B cell (primary cell): ENCODE measurements around the gene LIN7B. TPM values are rescaled to one million over a fixed set of nuclear protein-coding genes. Genes with fewer than 3 reads are reported as not detected.

Experiments used
- ATAC-seq: fragments of 200-7000 bp; cut with Tn5 transposase; one replicate; pipeline ENCODE4 v1.10.0; 2021; ENCODE audit warnings: low read depth, mild to moderate bottlenecking, moderate number of reproducible peaks, moderate library complexity
- CTCF ChIA-PET: fragments of 350-600 bp; sonication (Branson Sonifier 250); formaldehyde crosslinking; loops from one replicate; lab custom pipeline; 2021; ENCODE audit warnings: antibody characterized with exemption, inconsistent platforms; lab: Charles Lee
- POLR2A ChIA-PET: fragments of 350-600 bp; sonication (Branson Sonifier 250); formaldehyde crosslinking; loops from one replicate; lab custom pipeline; 2021; ENCODE audit warnings: antibody characterized with exemption; lab: Charles Lee
- DNase-seq: peaks from one replicate; pipeline ENCODE4 v3.0.0; 2013
- H2AFZ ChIP-seq: 2 replicates; pipeline ENCODE4 v1.6.1; 2012; ENCODE audit warnings: mild to moderate bottlenecking, low read depth, low read length; ENCODE audit not compliant: insufficient read depth, poor library complexity, severe bottlenecking
- H3K27ac ChIP-seq, 2 donors: 1 replicate in 1 of 2; 2 replicates in 1 of 2; pipeline ENCODE4 v1.5.1; 2012 to 2013; ENCODE audit warnings: low read length in 2 of 2, mild to moderate bottlenecking in 2 of 2, moderate library complexity in 1 of 2
- H3K27me3 ChIP-seq, 4 experiments: fragments of 200-600 bp in 1 of 4; sonication (generic) in 1 of 4; replicated peaks in 1 of 4; 1 replicate in 2 of 4; 2 replicates in 2 of 4; pipeline versions ENCODE4 v1.6.1 to v1.7.0; 2013 to 2016; ENCODE audit warnings: low read length in 3 of 4, mild to moderate bottlenecking in 2 of 4, mixed read lengths in 1 of 4, moderate library complexity in 1 of 4; ENCODE audit not compliant: insufficient read depth in 4 of 4, control insufficient read depth in 3 of 4; ENCODE audit errors: control extremely low read depth in 1 of 4
- H3K36me3 ChIP-seq, 2 experiments: replicated peaks in 1 of 2; 1 replicate in 1 of 2; 2 replicates in 1 of 2; pipeline versions ENCODE4 v1.6.1 to v1.7.1; 2013; ENCODE audit warnings: low read length in 1 of 2; ENCODE audit not compliant: insufficient read depth in 2 of 2, control insufficient read depth in 1 of 2; ENCODE audit errors: control extremely low read depth in 1 of 2, extremely low read depth in 1 of 2
- H3K4me1 ChIP-seq, 2 donors: fragments of 200-600 bp in 1 of 2; sonication (generic) in 1 of 2; 1 replicate in 1 of 2; 2 replicates in 1 of 2; pipeline versions ENCODE4 v1.5.1 to v1.6.1; 2013 to 2017; ENCODE audit warnings: low read length in 2 of 2; ENCODE audit not compliant: control insufficient read depth in 2 of 2, insufficient read depth in 2 of 2
- H3K4me2 ChIP-seq: replicated peaks from 2 replicates; pipeline ENCODE3; 2012; ENCODE audit warnings: mild to moderate bottlenecking, low read depth, low read length; ENCODE audit not compliant: poor library complexity, severe bottlenecking
- H3K4me3 ChIP-seq, 5 experiments: fragments of 200-600 bp in 1 of 5; sonication (generic) in 1 of 5; 1 replicate in 3 of 5; 2 replicates in 2 of 5; pipeline versions ENCODE4 v1.5.1 to v1.7.0; 2011 to 2016; ENCODE audit warnings: low read length in 4 of 5, mild to moderate bottlenecking in 4 of 5, low read depth in 2 of 5, control low read depth in 1 of 5, moderate library complexity in 1 of 5; ENCODE audit not compliant: insufficient read depth in 1 of 5; ENCODE audit errors: control extremely low read depth in 1 of 5, extremely low read depth in 1 of 5
- H3K79me2 ChIP-seq: fragments of 200-600 bp; sonication (generic); one replicate; pipeline ENCODE4 v1.6.0; 2016; ENCODE audit warnings: low read length; ENCODE audit not compliant: control insufficient read depth, insufficient read depth
- H3K9ac ChIP-seq: fragments of 200-600 bp; sonication (generic); 2 replicates; pipeline ENCODE4 v1.6.1; 2017; ENCODE audit warnings: mild to moderate bottlenecking, low read length, moderate library complexity
- H3K9me3 ChIP-seq, 3 donors: one replicate each; pipeline versions ENCODE4 v1.6.1 to v1.7.1; 2013; ENCODE audit warnings: low read length in 2 of 3; ENCODE audit not compliant: control insufficient read depth in 2 of 3, insufficient read depth in 1 of 3; ENCODE audit errors: control extremely low read depth in 1 of 3
- H4K20me1 ChIP-seq: 2 replicates; pipeline ENCODE4 v1.6.0; 2012; ENCODE audit warnings: mild to moderate bottlenecking, low read length; ENCODE audit not compliant: insufficient read depth, control insufficient read depth, poor library complexity, severe bottlenecking
- H3K27ac Mint-ChIP-seq: one replicate; pipeline ENCODE4 v1.8.0; 2021; ENCODE audit warnings: mixed read lengths
- H3K27me3 Mint-ChIP-seq: one replicate; pipeline ENCODE4 v1.8.0; 2021; ENCODE audit warnings: mixed read lengths
- H3K4me1 Mint-ChIP-seq: one replicate; pipeline ENCODE4 v1.8.0; 2021; ENCODE audit warnings: mixed read lengths
- H3K4me3 Mint-ChIP-seq: one replicate; pipeline ENCODE4 v1.8.0; 2021; ENCODE audit warnings: mixed read lengths
- H3K9me3 Mint-ChIP-seq: one replicate; pipeline ENCODE4 v1.8.0; 2022; ENCODE audit warnings: mixed read lengths; ENCODE audit not compliant: insufficient read depth
- EZH2 ChIP-seq: IDR thresholded peaks from 2 replicates; pipeline ENCODE4 v1.6.1; 2012; ENCODE audit warnings: borderline replicate concordance, low read depth, mild to moderate bottlenecking, moderate library complexity, low read length; ENCODE audit not compliant: insufficient read depth, poor library complexity, severe bottlenecking
- WGBS: methylation state at CpG from one replicate; pipeline ENCODE4 v1.1.5; 2013; ENCODE audit warnings: missing lambda C conversion rate; ENCODE audit not compliant: insufficient coverage; 5-methylcytosine and 5-hydroxymethylcytosine counted together
- intact Hi-C: fragments of 100-400 bp; cut with micrococcal nuclease; formaldehyde crosslinking; loops from one replicate; pipeline ENCODE4 v1.10.0; 2022
- polyA plus RNA-seq: library from polyadenylated mRNA; depleted of rRNA; stranded (reverse); fragments of >200 nt; gene quantifications from 2 replicates; pipeline ENCODE4 v1.2.3, GENCODE V29; 2012
- total RNA-seq, 2 donors: library from RNA; stranded (reverse); fragments of 120-200 nt in 1 of 2; gene quantifications; 1 replicate in 1 of 2; 2 replicates in 1 of 2; pipeline versions ENCODE4 v1.2.3 to v1.2.4, GENCODE V29; 2013 to 2022
- TF ChIP-seq, protein P1 (sequence below): fragments of 200-600 bp; IDR thresholded peaks from one replicate; pipeline ENCODE4 v1.8.0; 2022; ENCODE audit warnings: antibody characterized with exemption, mild to moderate bottlenecking

LIN7B gene
- total and polyA plus RNA-seq, 2 donors (not counting 1 experiment from before 2014, with no cell fraction given) = 7.4 to 12.4 TPM

GRCh38 chr19:49097453-49098288 lies 16.5 kb upstream of the LIN7B start:
- no peak overlapping the region for H3K4me2 ChIP-seq
- H3K9ac ChIP-seq = no peak overlapping the region
- ChIA-PET CTCF (interaction anchor here (0.6 to 4.5 kb wide), 53 partner anchors 8 to 467 kb away, joined by 3 to 89 read pairs (median 4); partner anchors contain the start of genes CGB7, HRC, LIN7B and PIH1D1), POLR2A (interaction anchor here (0.6 to 1.0 kb wide), 3 partner anchors 101 to 371 kb away, joined by 4 to 10 read pairs (median 4); no protein-coding TSS in a partner anchor)
- peaks cover 4% of the 10 kb centered on the region for H3K4me1 Mint-ChIP-seq
- no peak overlapping the region for H3K27ac ChIP-seq
- WGBS = 64% methylated on average over 5 of the region's 8 CpGs
- no peak overlapping the region for H3K27ac Mint-ChIP-seq
- peak; percentile 84 for DNase-seq
- H3K36me3 ChIP-seq = peaks cover 1 to 69% of the 10 kb centered on the region in 2 experiments
- H3K4me3 ChIP-seq = no peak overlapping the region
- H3K79me2 ChIP-seq = peaks cover 54% of the 10 kb centered on the region
- no peaks in the 10 kb centered on the region for H3K4me1 ChIP-seq
- H3K9me3 ChIP-seq = no peaks in the 10 kb centered on the region
- H3K9me3 Mint-ChIP-seq = no peaks in the 10 kb centered on the region
- peaks cover 93% of the 10 kb centered on the region for H4K20me1 ChIP-seq
- ATAC-seq = peak; percentile 95
- intact Hi-C loops = loop anchor here (1.0 to 2.0 kb wide), 5 partner anchors 17 to 128 kb away; partner anchors contain the start of gene LIN7B
- H3K4me3 Mint-ChIP-seq = no peak overlapping the region
- no peaks in the 10 kb centered on the region for H3K27me3 ChIP-seq
- TF ChIP-seq EZH2 = no peak
- TF ChIP-seq, protein P1, sequence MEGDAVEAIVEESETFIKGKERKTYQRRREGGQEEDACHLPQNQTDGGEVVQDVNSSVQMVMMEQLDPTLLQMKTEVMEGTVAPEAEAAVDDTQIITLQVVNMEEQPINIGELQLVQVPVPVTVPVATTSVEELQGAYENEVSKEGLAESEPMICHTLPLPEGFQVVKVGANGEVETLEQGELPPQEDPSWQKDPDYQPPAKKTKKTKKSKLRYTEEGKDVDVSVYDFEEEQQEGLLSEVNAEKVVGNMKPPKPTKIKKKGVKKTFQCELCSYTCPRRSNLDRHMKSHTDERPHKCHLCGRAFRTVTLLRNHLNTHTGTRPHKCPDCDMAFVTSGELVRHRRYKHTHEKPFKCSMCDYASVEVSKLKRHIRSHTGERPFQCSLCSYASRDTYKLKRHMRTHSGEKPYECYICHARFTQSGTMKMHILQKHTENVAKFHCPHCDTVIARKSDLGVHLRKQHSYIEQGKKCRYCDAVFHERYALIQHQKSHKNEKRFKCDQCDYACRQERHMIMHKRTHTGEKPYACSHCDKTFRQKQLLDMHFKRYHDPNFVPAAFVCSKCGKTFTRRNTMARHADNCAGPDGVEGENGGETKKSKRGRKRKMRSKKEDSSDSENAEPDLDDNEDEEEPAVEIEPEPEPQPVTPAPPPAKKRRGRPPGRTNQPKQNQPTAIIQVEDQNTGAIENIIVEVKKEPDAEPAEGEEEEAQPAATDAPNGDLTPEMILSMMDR = peak; percentile 99
- no peak overlapping the region for H2AFZ ChIP-seq
- no peaks in the 10 kb centered on the region for H3K27me3 Mint-ChIP-seq

DNA sequence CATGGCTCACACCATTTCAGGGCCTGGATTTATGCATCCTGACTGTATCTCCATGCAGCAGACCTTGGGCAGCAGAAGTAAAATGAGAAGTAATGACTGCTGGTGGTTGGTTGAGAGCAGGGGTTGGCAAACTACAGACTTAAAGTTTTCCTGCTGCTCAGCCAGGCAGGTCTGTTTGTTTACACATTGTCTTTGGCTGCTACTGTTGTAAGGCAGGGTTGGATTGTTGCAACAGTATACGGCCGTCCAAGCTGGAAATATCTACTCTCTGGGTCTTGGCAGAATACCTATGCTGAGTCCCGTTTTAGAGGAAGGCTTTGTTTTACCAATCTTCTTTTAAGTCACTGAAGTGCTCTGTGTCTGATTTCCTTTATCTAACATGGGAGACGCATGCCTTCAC lies 15.4 kb upstream of the LIN7B start:
- H3K27me3 ChIP-seq = no peaks in the 10 kb centered on the region
- H3K9me3 Mint-ChIP-seq = no peaks in the 10 kb centered on the region
- no peak for DNase-seq
- H3K4me3 Mint-ChIP-seq = no peak overlapping the region
- H3K4me1 ChIP-seq = peaks cover 7 to 9% of the 10 kb centered on the region in 2 donors
- 100% methylated on average over 4 of the region's 4 CpGs for WGBS
- H3K79me2 ChIP-seq = peaks cover 48% of the 10 kb centered on the region
- no peak overlapping the region for H3K27ac Mint-ChIP-seq
- intact Hi-C loops = loop anchor here (2.0 kb wide), 1 partner anchor 16 kb away; the partner anchor contains the start of gene LIN7B
- H2AFZ ChIP-seq = no peak overlapping the region
- no peak overlapping the region for H3K27ac ChIP-seq
- TF ChIP-seq, protein P1 = no peak
- H3K27me3 Mint-ChIP-seq = no peaks in the 10 kb centered on the region
- H3K36me3 ChIP-seq = peaks cover 1 to 77% of the 10 kb centered on the region in 2 experiments
- CTCF ChIA-PET = interaction anchor here (1.1 to 4.5 kb wide), 13 partner anchors 7 to 372 kb away, joined by 3 to 89 read pairs (median 9); no protein-coding TSS in a partner anchor
- peaks cover 4% of the 10 kb centered on the region for H3K4me1 Mint-ChIP-seq
- no peaks in the 10 kb centered on the region for H3K9me3 ChIP-seq
- no peak overlapping the region for H3K4me2 ChIP-seq
- no peak for ATAC-seq
- H4K20me1 ChIP-seq = peaks cover 93% of the 10 kb centered on the region
- H3K9ac ChIP-seq = no peak overlapping the region
- H3K4me3 ChIP-seq = no peak overlapping the region
- POLR2A ChIA-PET = no interaction called here
